K562 (cell line): ENCODE measurements around the gene CFP. TPM values are rescaled to one million over a fixed set of nuclear protein-coding genes. Genes with fewer than 3 reads are reported as not detected.

Source experiments
- CSDE1 ChIP-seq, 2 experiments: fragments of 450-650 bp; IDR thresholded peaks; 2 replicates each; pipeline ENCODE4 v1.6.1; 2016; ENCODE audit warnings: mild to moderate bottlenecking in 1 of 2
- CTCF ChIP-seq, 3 experiments: IDR thresholded peaks in 2 of 3; conservative IDR thresholded peaks in 1 of 3; 2 replicates each; pipeline ENCODE4 v1.5.1; 2011 to 2012; ENCODE audit warnings: low read length in 3 of 3, mild to moderate bottlenecking in 3 of 3, control low read depth in 2 of 3, improper control_type of control experiment in 1 of 3, inconsistent platforms in 1 of 3, low read depth in 1 of 3, mixed read lengths in 1 of 3, moderate library complexity in 1 of 3; ENCODE audit not compliant: insufficient read depth in 2 of 3
- ELK3 ChIP-seq: fragments of 450-650 bp; formaldehyde crosslinking; IDR thresholded peaks from 2 replicates; pipeline ENCODE4 v1.4.0; 2020; ENCODE audit warnings: mild to moderate bottlenecking
- EWSR1 ChIP-seq: fragments of 450-650 bp; IDR thresholded peaks from 2 replicates; pipeline ENCODE4 v1.6.1; 2018; ENCODE audit warnings: borderline replicate concordance, mild to moderate bottlenecking, low read depth, moderate library complexity; ENCODE audit not compliant: partially characterized antibody
- EZH2 ChIP-seq: IDR thresholded peaks from 2 replicates; pipeline ENCODE4 v1.6.1; 2012; ENCODE audit warnings: low read depth, mild to moderate bottlenecking, inconsistent platforms, low read length, borderline replicate concordance
- FOXK2 ChIP-seq, 2 experiments: fragments of 450-650 bp; IDR thresholded peaks in 1 of 2; conservative IDR thresholded peaks in 1 of 2; 2 replicates each; pipeline ENCODE4 v1.6.1; 2016; ENCODE audit warnings: low read depth in 2 of 2, mild to moderate bottlenecking in 1 of 2
- FOXP4 ChIP-seq: sonication (generic); formaldehyde crosslinking; IDR thresholded peaks from 2 replicates; pipeline ENCODE4 v1.8.0; 2022; ENCODE audit warnings: mild to moderate bottlenecking, missing genetic modification reagents, borderline replicate concordance
- GATAD2B ChIP-seq: fragments of 450-650 bp; IDR thresholded peaks from 2 replicates; pipeline ENCODE4 v1.6.1; 2017; ENCODE audit warnings: mild to moderate bottlenecking, borderline replicate concordance
- GMEB1 ChIP-seq: fragments of 250-450 bp; sonication (Bioruptor Pico); IDR thresholded peaks from 2 replicates; pipeline ENCODE4 v1.4.0; 2020; ENCODE audit warnings: mild to moderate bottlenecking
- LCOR ChIP-seq: sonication (generic); formaldehyde crosslinking; IDR thresholded peaks from 2 replicates; pipeline ENCODE4 v1.8.0; 2022; ENCODE audit warnings: mild to moderate bottlenecking, missing genetic modification reagents
- POLR2G ChIP-seq: fragments of 200-400 bp; formaldehyde crosslinking; IDR thresholded peaks from 2 replicates; pipeline ENCODE4 v1.6.1; 2017; ENCODE audit warnings: low read depth, mild to moderate bottlenecking, antibody characterized with exemption, low read length, moderate library complexity
- RB1 ChIP-seq: fragments of 450-650 bp; IDR thresholded peaks from 2 replicates; pipeline ENCODE4 v1.6.1; 2017; ENCODE audit warnings: low read depth, mild to moderate bottlenecking
- RBFOX2 ChIP-seq: fragments of 200-400 bp; formaldehyde crosslinking; IDR thresholded peaks from 2 replicates; pipeline ENCODE4 v1.6.1; 2017; ENCODE audit warnings: low read depth, mild to moderate bottlenecking, low read length, moderate library complexity
- RNF2 ChIP-seq: sonication (generic); IDR thresholded peaks from 2 replicates; pipeline ENCODE4 v1.6.1; 2016
- SMC3 ChIP-seq: conservative IDR thresholded peaks from 2 replicates; pipeline ENCODE4 v1.6.1; 2011; ENCODE audit warnings: low read depth, low read length, improper control_type of control experiment; ENCODE audit not compliant: insufficient read depth
- STAG1 ChIP-seq: sonication (generic); formaldehyde crosslinking; IDR thresholded peaks from 2 replicates; pipeline ENCODE4 v1.5.0; 2020; ENCODE audit warnings: missing genetic modification reagents, borderline replicate concordance
- TBL1XR1 ChIP-seq, 2 experiments: IDR thresholded peaks; 2 replicates each; pipeline ENCODE4 v1.6.1; 2012; ENCODE audit warnings: improper control_type of control experiment in 2 of 2, low read length in 2 of 2, mild to moderate bottlenecking in 1 of 2
- U2AF1 ChIP-seq: fragments of 200-400 bp; formaldehyde crosslinking; optimal IDR thresholded peaks from 2 replicates; pipeline ENCODE3; 2017; ENCODE audit warnings: mild to moderate bottlenecking, low read depth, low read length, moderate library complexity
- ZNF224 ChIP-seq: sonication (generic); formaldehyde crosslinking; IDR thresholded peaks from 2 replicates; pipeline ENCODE4 v1.8.0; 2022; ENCODE audit warnings: mild to moderate bottlenecking, missing genetic modification reagents
- ZNF282 ChIP-seq: sonication (generic); formaldehyde crosslinking; IDR thresholded peaks from 2 replicates; pipeline ENCODE4 v1.8.1; 2023; ENCODE audit warnings: missing genetic modification reagents
- ZNF3 ChIP-seq: fragments of 250-450 bp; sonication (Bioruptor Pico); IDR thresholded peaks from 2 replicates; pipeline ENCODE4 v1.5.0; 2021; ENCODE audit warnings: mild to moderate bottlenecking, moderate library complexity
- polyA plus RNA-seq, 8 experiments: library from polyadenylated mRNA; depleted of rRNA in 4 of 8; stranded (reverse) in 5 of 8; unstranded in 3 of 8; fragments of >200 nt; fragmentation: Nextera tagmentation in 2 of 8; fragmentation: Illumina TruSeq in 1 of 8; extraction: Ambion mirVana in 2 of 8; extraction: Trizol in 1 of 8; gene quantifications; 2 replicates each; pipeline versions ENCODE4 v1.2.1 to v1.2.3, GENCODE V29; 2011 to 2014; ENCODE audit warnings: inconsistent platforms in 1 of 8, missing spikeins in 1 of 8
- total RNA-seq, 7 experiments: library from RNA; depleted of rRNA in 6 of 7; stranded (reverse); fragments of >200 nt in 6 of 7; fragmentation: Illumina TruSeq in 2 of 7; extraction: Trizol in 2 of 7; gene quantifications; 2 replicates each; pipeline versions ENCODE4 v1.2.1 to v1.2.3, GENCODE V29; 2011 to 2021; ENCODE audit warnings: low replicate concordance in 1 of 7

Gene CFP
- total and polyA plus RNA-seq, 9 of the 15 experiments (the other 6 are each of a cell fraction or from before 2014, with no cell fraction given): 0.18 to 2.0 (median 0.55) TPM

GRCh38 chrX:47619486-47620302 is 10.0 kb downstream of the CFP start, which contains the start of gene SYN1 (continued):
- TF ChIP-seq ELK3 (CRISPR knock-in tag) (no peak), TBL1XR1 (IDR thresholded peaks at IDR 0.05; ENCODE audit: low read length in 2 of 2) (0 out of 4 replicates have a peak, but pooled peaks of 1 of the 2 experiments have one; percentile 36), STAG1 (CRISPR knock-in tag) (0 out of 2 replicates have a peak, but pooled peaks have one; percentile 15), EZH2 (no peak), RB1 (peak; percentile 94), RBFOX2 (peak; percentile 38; the same call in 1 of the 2 replicates), GMEB1 (CRISPR knock-in tag) (peak; percentile 92), U2AF1 (peak; percentile 51), LCOR (CRISPR knock-in tag) (peak; percentile 72), FOXK2 (conservative IDR thresholded peaks at IDR 0.05 in 1 of 2, IDR thresholded peaks at IDR 0.05 in 1 of 2; ENCODE audit: low read depth in 2 of 2) (peak in 1 of 2 experiments; percentile 98; a peak in 2 of 4 replicates), ZNF224 (CRISPR knock-in tag) (no peak), ZNF3 (CRISPR knock-in tag) (no peak), POLR2G (peak; percentile 46; the same call in 1 of the 2 replicates), RNF2 (no peak), CSDE1 (IDR thresholded peaks at IDR 0.05) (no peak), EWSR1 (no peak), CTCF (IDR thresholded peaks at IDR 0.05 in 2 of 3, conservative IDR thresholded peaks at IDR 0.05 in 1 of 3; ENCODE audit: insufficient read depth in 2 of 3, low read depth in 1 of 3, low read length in 3 of 3) (peak; percentile 23 to 41 (median 31); a peak in 3 of 6 replicates), ZNF282 (no peak), FOXP4 (no peak), SMC3 (no peak; the same call in 1 of the 2 replicates), GATAD2B (peak; percentile 66; the same call in 1 of the 2 replicates)
